ENCODE results near the gene ODC1.

- TF ChIP-seq ATF2 (CRISPR knock-in tag; IDR thresholded peaks at IDR 0.05; ENCODE audit: borderline replicate concordance, low read depth) (no peak), MAX (CRISPR knock-in tag; IDR thresholded peaks at IDR 0.05) (no peak), ZNF138 (CRISPR knock-in tag; conservative IDR thresholded peaks at IDR 0.05) (no peak), TEAD4 (CRISPR knock-in tag; IDR thresholded peaks at IDR 0.05) (no peak), SP1 (CRISPR knock-in tag; conservative IDR thresholded peaks at IDR 0.05) (no peak), FOXK1 (CRISPR knock-in tag; IDR thresholded peaks at IDR 0.05) (no peak), CTCF (IDR thresholded peaks at IDR 0.05) (no peak), KAT7 (CRISPR knock-in tag; IDR thresholded peaks at IDR 0.05; ENCODE audit: borderline replicate concordance) (no peak), CREB1 (CRISPR knock-in tag; IDR thresholded peaks at IDR 0.05) (no peak), USF2 (CRISPR knock-in tag; IDR thresholded peaks at IDR 0.05) (no peak), NR2C2 (CRISPR knock-in tag; IDR thresholded peaks at IDR 0.05) (no peak), E2F1 (CRISPR knock-in tag; IDR thresholded peaks at IDR 0.05) (no peak)
- TF ChIP-seq, protein P1, sequence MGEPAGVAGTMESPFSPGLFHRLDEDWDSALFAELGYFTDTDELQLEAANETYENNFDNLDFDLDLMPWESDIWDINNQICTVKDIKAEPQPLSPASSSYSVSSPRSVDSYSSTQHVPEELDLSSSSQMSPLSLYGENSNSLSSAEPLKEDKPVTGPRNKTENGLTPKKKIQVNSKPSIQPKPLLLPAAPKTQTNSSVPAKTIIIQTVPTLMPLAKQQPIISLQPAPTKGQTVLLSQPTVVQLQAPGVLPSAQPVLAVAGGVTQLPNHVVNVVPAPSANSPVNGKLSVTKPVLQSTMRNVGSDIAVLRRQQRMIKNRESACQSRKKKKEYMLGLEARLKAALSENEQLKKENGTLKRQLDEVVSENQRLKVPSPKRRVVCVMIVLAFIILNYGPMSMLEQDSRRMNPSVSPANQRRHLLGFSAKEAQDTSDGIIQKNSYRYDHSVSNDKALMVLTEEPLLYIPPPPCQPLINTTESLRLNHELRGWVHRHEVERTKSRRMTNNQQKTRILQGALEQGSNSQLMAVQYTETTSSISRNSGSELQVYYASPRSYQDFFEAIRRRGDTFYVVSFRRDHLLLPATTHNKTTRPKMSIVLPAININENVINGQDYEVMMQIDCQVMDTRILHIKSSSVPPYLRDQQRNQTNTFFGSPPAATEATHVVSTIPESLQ (CRISPR knock-in tag; IDR thresholded peaks at IDR 0.05): no peak
These were observed 30.4 kb downstream of the ODC1 start for GRCh38 chr2:10417551-10418335.
